ENCODE data around the gene PCNT.

Gene PCNT

GRCh38 chr21:46410516-46410915 lies 86.6 kb downstream of the PCNT start:
- no peak for DNase-seq

GRCh38 chr21:46411236-46411635 lies 87.3 kb downstream of the PCNT start:
- DNase-seq: no peak

GRCh38 chr21:46411691-46412090 lies 87.7 kb downstream of the PCNT start:
- DNase-seq: no peak

- no peak for DNase-seq
Measured at GRCh38 chr21:46412521-46413364, 88.8 kb downstream of the PCNT start.

- DNase-seq: no peak
Measured at GRCh38 chr21:46413365-46413696, 89.4 kb downstream of the PCNT start.

- no peak for DNase-seq
Measured at GRCh38 chr21:46414965-46415275, 91.0 kb downstream of the PCNT start.

- no peak for DNase-seq
Measured at GRCh38 chr21:46416551-46416950, 92.6 kb downstream of the PCNT start.

GRCh38 chr21:46418265-46418946 lies 94.5 kb downstream of the PCNT start:
- no peak for DNase-seq

GRCh38 chr21:46420241-46421190 lies 96.6 kb downstream of the PCNT start:
- DNase-seq: no peak

- DNase-seq: no peak
Measured at GRCh38 chr21:46421191-46421750, 97.3 kb downstream of the PCNT start.

GRCh38 chr21:46421756-46422555 lies 98.0 kb downstream of the PCNT start:
- no peak for DNase-seq

GRCh38 chr21:46422636-46423241 lies 98.8 kb downstream of the PCNT start:
- no peak for DNase-seq

GRCh38 chr21:46423546-46424038 lies 99.6 kb downstream of the PCNT start:
- no peak for DNase-seq

- DNase-seq: no peak
Measured at GRCh38 chr21:46424039-46424591, 100.2 kb downstream of the PCNT start.

GRCh38 chr21:46424621-46425020 lies 100.7 kb downstream of the PCNT start:
- DNase-seq: no peak

GRCh38 chr21:46425041-46425440 lies 101.1 kb downstream of the PCNT start:
- no peak for DNase-seq

GRCh38 chr21:46425571-46425970 lies 101.6 kb downstream of the PCNT start:
- peak; percentile 27 for DNase-seq

GRCh38 chr21:46426313-46427046 lies 102.5 kb downstream of the PCNT start:
- DNase-seq: no peak

GRCh38 chr21:46427516-46427915 lies 103.6 kb downstream of the PCNT start:
- DNase-seq: no peak

GRCh38 chr21:46428286-46428685 lies 104.3 kb downstream of the PCNT start:
- DNase-seq: no peak

Data from activated naive CD4-positive, alpha-beta T cell treated with Interleukin-2 at 50 U/mL for 16 hours (primary cell).